ENCODE measurements around the gene RIOX2. TPM values are rescaled to one million over a fixed set of nuclear protein-coding genes. Genes with fewer than 3 reads are reported as not detected.

Gene RIOX2
- total RNA-seq, 4 donors from 2014 or later, result 9.3 to 50.3 (median 12.6) TPM

GRCh38 chr3:97954228-97954827 is 17.9 kb downstream of the RIOX2 start:
- Histone ChIP-seq H3K9me3 (no peaks in the 10 kb centered on the region), H3K4me3 (no peak overlapping the region), H3K36me3 (peaks cover 0 to 38% (median 0%) of the 10 kb centered on the region in 3 donors), H3K27ac (no peak overlapping the region), H3K27me3 (no peaks in the 10 kb centered on the region), H3K4me1 (no peaks in the 10 kb centered on the region)
- no peak for DNase-seq
- TF ChIP-seq, protein P1, sequence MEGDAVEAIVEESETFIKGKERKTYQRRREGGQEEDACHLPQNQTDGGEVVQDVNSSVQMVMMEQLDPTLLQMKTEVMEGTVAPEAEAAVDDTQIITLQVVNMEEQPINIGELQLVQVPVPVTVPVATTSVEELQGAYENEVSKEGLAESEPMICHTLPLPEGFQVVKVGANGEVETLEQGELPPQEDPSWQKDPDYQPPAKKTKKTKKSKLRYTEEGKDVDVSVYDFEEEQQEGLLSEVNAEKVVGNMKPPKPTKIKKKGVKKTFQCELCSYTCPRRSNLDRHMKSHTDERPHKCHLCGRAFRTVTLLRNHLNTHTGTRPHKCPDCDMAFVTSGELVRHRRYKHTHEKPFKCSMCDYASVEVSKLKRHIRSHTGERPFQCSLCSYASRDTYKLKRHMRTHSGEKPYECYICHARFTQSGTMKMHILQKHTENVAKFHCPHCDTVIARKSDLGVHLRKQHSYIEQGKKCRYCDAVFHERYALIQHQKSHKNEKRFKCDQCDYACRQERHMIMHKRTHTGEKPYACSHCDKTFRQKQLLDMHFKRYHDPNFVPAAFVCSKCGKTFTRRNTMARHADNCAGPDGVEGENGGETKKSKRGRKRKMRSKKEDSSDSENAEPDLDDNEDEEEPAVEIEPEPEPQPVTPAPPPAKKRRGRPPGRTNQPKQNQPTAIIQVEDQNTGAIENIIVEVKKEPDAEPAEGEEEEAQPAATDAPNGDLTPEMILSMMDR (IDR thresholded peaks at IDR 0.05), result no peak
- no peak for TF ChIP-seq POLR2A (IDR thresholded peaks at IDR 0.05)

- Histone ChIP-seq H3K4me3 (no peak overlapping the region), H3K4me1 (no peaks in the 10 kb centered on the region), H3K27me3 (no peaks in the 10 kb centered on the region), H3K36me3 (peaks cover 0 to 36% (median 0%) of the 10 kb centered on the region in 3 donors), H3K9me3 (no peaks in the 10 kb centered on the region), H3K27ac (peak overlapping the region in 2 of 4 donors; percentile 34 to 50)
- TF ChIP-seq, protein P1 (IDR thresholded peaks at IDR 0.05), result no peak
- TF ChIP-seq POLR2A (IDR thresholded peaks at IDR 0.05), result no peak
- no peak for DNase-seq
These were observed 19.4 kb downstream of the RIOX2 start for GRCh38 chr3:97952872-97953271.

- Histone ChIP-seq H3K36me3 (peaks cover 0 to 36% (median 0%) of the 10 kb centered on the region in 3 donors), H3K4me3 (no peak overlapping the region), H3K9me3 (no peaks in the 10 kb centered on the region), H3K27me3 (no peaks in the 10 kb centered on the region), H3K27ac (peak overlapping the region in 2 of 4 donors; percentile 34 to 35), H3K4me1 (no peaks in the 10 kb centered on the region)
- peak in 1 of 3 donors; percentile 68 for DNase-seq
- no peak for TF ChIP-seq POLR2A (IDR thresholded peaks at IDR 0.05)
- TF ChIP-seq, protein P1 (IDR thresholded peaks at IDR 0.05), result no peak
These were observed 20.0 kb downstream of the RIOX2 start for GRCh38 chr3:97952280-97952679.

- H3K36me3 ChIP-seq, result peaks cover 0 to 48% (median 0%) of the 10 kb centered on the region in 3 donors
- no peak for DNase-seq
- no peaks in the 10 kb centered on the region for H3K27me3 ChIP-seq
- H3K4me3 ChIP-seq, result no peak overlapping the region
- H3K27ac ChIP-seq, result no peak overlapping the region
- H3K9me3 ChIP-seq, result no peaks in the 10 kb centered on the region
- TF ChIP-seq, protein P1 (IDR thresholded peaks at IDR 0.05), result no peak
- no peak for TF ChIP-seq POLR2A (IDR thresholded peaks at IDR 0.05)
- H3K4me1 ChIP-seq, result no peaks in the 10 kb centered on the region
These were observed 21.9 kb downstream of the RIOX2 start for GRCh38 chr3:97950360-97950759.

DNA sequence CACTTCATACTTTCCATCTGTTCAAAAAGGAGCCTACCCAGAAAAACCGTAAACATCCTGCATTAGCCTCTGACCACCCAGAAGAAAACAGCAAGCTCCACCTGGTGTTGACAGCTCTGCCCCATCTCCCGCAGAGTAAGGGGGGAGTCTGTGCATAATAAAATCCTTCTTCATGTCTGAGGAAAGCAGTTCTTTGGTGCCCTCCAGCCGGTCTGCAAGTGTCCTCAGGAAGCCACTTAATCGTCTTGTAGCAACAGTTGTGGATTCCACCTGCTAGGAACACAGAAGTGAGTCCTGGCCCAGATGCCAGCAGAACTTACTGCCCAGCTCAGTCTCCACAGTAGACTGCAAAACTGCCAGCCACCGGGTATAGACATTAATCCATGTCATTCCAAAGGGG is 22.5 kb downstream of the RIOX2 start:
- H3K36me3 ChIP-seq, result peaks cover 0 to 55% (median 0%) of the 10 kb centered on the region in 3 donors
- DNase-seq, result no peak
- TF ChIP-seq, protein P1 (IDR thresholded peaks at IDR 0.05), result no peak
- no peak for TF ChIP-seq POLR2A (IDR thresholded peaks at IDR 0.05)
- no peaks in the 10 kb centered on the region for H3K27me3 ChIP-seq
- H3K9me3 ChIP-seq, result no peaks in the 10 kb centered on the region
- H3K27ac ChIP-seq, result no peak overlapping the region
- H3K4me3 ChIP-seq, result no peak overlapping the region
- no peaks in the 10 kb centered on the region for H3K4me1 ChIP-seq
